DND-41 (cell line): ENCODE results near the gene SOX21.

Experiments
- ATAC-seq: fragments of 200-7000 bp; cut with Tn5 transposase; 3 replicates; pipeline ENCODE4 v1.9.1; 2021; ENCODE audit warnings: low read depth; ENCODE audit not compliant: insufficient read depth
- DNase-seq: peaks from one replicate; pipeline ENCODE4 v3.0.0-alpha.2; 2020
- H2AFZ ChIP-seq: 2 replicates; pipeline ENCODE4 v1.6.0; 2012; ENCODE audit warnings: low read depth, low read length
- H3K27ac ChIP-seq: 2 replicates; pipeline ENCODE4 v1.5.1; 2012; ENCODE audit warnings: low read length, inconsistent platforms
- H3K27me3 ChIP-seq: fragments of 200-600 bp; sonication (generic); 2 replicates; pipeline ENCODE4 v1.6.0; 2012; ENCODE audit warnings: low read length, mild to moderate bottlenecking, inconsistent platforms; ENCODE audit not compliant: insufficient read depth, poor library complexity
- H3K36me3 ChIP-seq: 2 replicates; pipeline ENCODE4 v1.5.1; 2012; ENCODE audit warnings: low read length, inconsistent platforms; ENCODE audit not compliant: insufficient read depth
- H3K4me1 ChIP-seq: 2 replicates; pipeline ENCODE4 v1.5.1; 2012; ENCODE audit warnings: mild to moderate bottlenecking, low read length; ENCODE audit not compliant: insufficient read depth
- H3K4me2 ChIP-seq: 2 replicates; pipeline ENCODE4 v1.6.0; 2012; ENCODE audit warnings: mild to moderate bottlenecking, moderate library complexity, low read length, inconsistent platforms; ENCODE audit not compliant: insufficient read depth
- H3K4me3 ChIP-seq, 2 experiments: fragments of 200-600 bp in 1 of 2; shearing (Covaris generic) in 1 of 2; 2 replicates each; pipeline ENCODE4 v1.5.1; 2012 to 2016; ENCODE audit warnings: inconsistent platforms in 2 of 2, low read length in 2 of 2, mild to moderate bottlenecking in 2 of 2, low read depth in 1 of 2, moderate library complexity in 1 of 2
- H3K79me2 ChIP-seq: 2 replicates; pipeline ENCODE4 v1.6.0; 2012; ENCODE audit warnings: low read length, inconsistent platforms; ENCODE audit not compliant: insufficient read depth
- H3K9ac ChIP-seq: 2 replicates; pipeline ENCODE4 v1.6.0; 2012; ENCODE audit warnings: low read depth, mild to moderate bottlenecking, inconsistent platforms, low read length, moderate library complexity
- H3K9me3 ChIP-seq: 2 replicates; pipeline ENCODE4 v1.5.1; 2012; ENCODE audit warnings: low read length, moderate library complexity, mild to moderate bottlenecking, inconsistent platforms; ENCODE audit not compliant: insufficient read depth, severe bottlenecking
- H4K20me1 ChIP-seq: 2 replicates; pipeline ENCODE4 v1.6.0; 2012; ENCODE audit warnings: low read length; ENCODE audit not compliant: insufficient read depth
- EZH2 ChIP-seq: IDR thresholded peaks from 3 replicates; pipeline ENCODE4 v1.6.1; 2012; ENCODE audit warnings: borderline replicate concordance, low read depth, mild to moderate bottlenecking, moderate library complexity, low read length, inconsistent platforms; ENCODE audit not compliant: severe bottlenecking
- TF ChIP-seq, protein P1 (sequence below): IDR thresholded peaks from 2 replicates; pipeline ENCODE4 v1.5.1; 2012; ENCODE audit warnings: borderline replicate concordance, low read length, moderate library complexity, mild to moderate bottlenecking; ENCODE audit not compliant: poor library complexity, severe bottlenecking; ENCODE audit errors: extremely low read depth

Gene SOX21

GRCh38 chr13:94703271-94703670 lies 9.1 kb downstream of the SOX21 start:
- no peaks in the 10 kb centered on the region for H4K20me1 ChIP-seq
- no peak for DNase-seq

DNA sequence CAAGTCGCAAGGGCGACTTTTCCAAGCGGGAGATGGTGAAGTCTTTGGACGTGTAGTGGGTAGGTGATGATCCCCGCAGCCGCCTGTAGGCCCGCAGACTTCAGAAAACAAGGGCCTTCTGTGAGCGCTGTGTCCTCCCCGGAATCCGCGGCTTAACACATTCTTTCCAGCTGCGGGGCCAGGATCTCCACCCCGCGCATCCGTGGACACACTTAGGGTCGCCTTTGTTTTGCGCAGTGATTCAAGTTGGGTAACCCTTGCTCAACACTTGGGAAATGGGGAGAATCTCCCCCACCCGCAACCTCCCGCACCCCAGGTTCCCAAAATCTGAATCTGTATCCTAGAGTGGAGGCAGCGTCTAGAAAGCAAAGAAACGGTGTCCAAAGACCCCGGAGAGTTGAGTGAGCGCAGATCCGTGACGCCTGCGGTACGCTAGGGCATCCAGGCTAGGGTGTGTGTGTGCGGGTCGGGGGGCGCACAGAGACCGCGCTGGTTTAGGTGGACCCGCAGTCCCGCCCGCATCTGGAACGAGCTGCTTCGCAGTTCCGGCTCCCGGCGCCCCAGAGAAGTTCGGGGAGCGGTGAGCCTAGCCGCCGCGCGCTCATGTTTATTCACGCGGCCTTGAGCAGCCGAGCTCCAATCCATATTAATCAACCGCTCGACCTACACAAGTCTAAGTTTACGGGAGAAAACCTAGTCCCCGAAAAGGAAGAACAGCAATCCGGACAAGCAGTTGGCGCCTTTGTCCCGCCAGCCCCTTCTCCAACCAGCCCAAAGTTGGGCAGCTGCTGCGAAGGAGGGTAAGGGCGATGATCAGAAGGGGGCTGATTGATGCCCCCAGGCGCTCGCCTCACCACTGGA lies 9.9 kb downstream of the SOX21 start:
- H3K9ac ChIP-seq: no peak overlapping the region
- H3K4me2 ChIP-seq: no peak overlapping the region
- no peaks in the 10 kb centered on the region for H3K36me3 ChIP-seq
- H3K4me3 ChIP-seq: no peak overlapping the region
- H2AFZ ChIP-seq: no peak overlapping the region
- ATAC-seq (no peak), DNase-seq (no peak)
- no peaks in the 10 kb centered on the region for H3K79me2 ChIP-seq
- H3K27me3 ChIP-seq: no peaks in the 10 kb centered on the region
- H3K27ac ChIP-seq: no peak overlapping the region
- H3K4me1 ChIP-seq: no peaks in the 10 kb centered on the region
- no peaks in the 10 kb centered on the region for H3K9me3 ChIP-seq
- no peaks in the 10 kb centered on the region for H4K20me1 ChIP-seq
- TF ChIP-seq, protein P1, sequence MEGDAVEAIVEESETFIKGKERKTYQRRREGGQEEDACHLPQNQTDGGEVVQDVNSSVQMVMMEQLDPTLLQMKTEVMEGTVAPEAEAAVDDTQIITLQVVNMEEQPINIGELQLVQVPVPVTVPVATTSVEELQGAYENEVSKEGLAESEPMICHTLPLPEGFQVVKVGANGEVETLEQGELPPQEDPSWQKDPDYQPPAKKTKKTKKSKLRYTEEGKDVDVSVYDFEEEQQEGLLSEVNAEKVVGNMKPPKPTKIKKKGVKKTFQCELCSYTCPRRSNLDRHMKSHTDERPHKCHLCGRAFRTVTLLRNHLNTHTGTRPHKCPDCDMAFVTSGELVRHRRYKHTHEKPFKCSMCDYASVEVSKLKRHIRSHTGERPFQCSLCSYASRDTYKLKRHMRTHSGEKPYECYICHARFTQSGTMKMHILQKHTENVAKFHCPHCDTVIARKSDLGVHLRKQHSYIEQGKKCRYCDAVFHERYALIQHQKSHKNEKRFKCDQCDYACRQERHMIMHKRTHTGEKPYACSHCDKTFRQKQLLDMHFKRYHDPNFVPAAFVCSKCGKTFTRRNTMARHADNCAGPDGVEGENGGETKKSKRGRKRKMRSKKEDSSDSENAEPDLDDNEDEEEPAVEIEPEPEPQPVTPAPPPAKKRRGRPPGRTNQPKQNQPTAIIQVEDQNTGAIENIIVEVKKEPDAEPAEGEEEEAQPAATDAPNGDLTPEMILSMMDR: no peak
- TF ChIP-seq EZH2: no peak

More at GRCh38 chr13:94703271-94703670, 9.1 kb downstream of the SOX21 start:
- TF ChIP-seq, protein P1: no peak
- TF ChIP-seq EZH2: no peak
- Histone ChIP-seq H3K9me3 (no peaks in the 10 kb centered on the region), H3K4me2 (no peak overlapping the region), H3K9ac (no peak overlapping the region), H3K79me2 (no peaks in the 10 kb centered on the region), H2AFZ (no peak overlapping the region), H3K27me3 (no peaks in the 10 kb centered on the region), H3K36me3 (no peaks in the 10 kb centered on the region), H3K4me1 (no peaks in the 10 kb centered on the region), H3K4me3 (no peak overlapping the region), H3K27ac (no peak overlapping the region)
- ATAC-seq: no peak

- Histone ChIP-seq H3K36me3 (no peaks in the 10 kb centered on the region), H3K9me3 (no peaks in the 10 kb centered on the region), H3K27ac (no peak overlapping the region), H3K4me3 (no peak overlapping the region), H2AFZ (no peak overlapping the region), H3K4me2 (no peak overlapping the region), H3K4me1 (no peaks in the 10 kb centered on the region), H3K27me3 (no peaks in the 10 kb centered on the region), H3K79me2 (no peaks in the 10 kb centered on the region), H3K9ac (no peak overlapping the region), H4K20me1 (no peaks in the 10 kb centered on the region)
- TF ChIP-seq EZH2: no peak
- TF ChIP-seq, protein P1: no peak
- ATAC-seq: no peak
- DNase-seq: no peak
Measured at GRCh38 chr13:94701313-94702180, 10.8 kb downstream of the SOX21 start.
